Measurements from ENCODE around the gene CMC4.

DNA sequence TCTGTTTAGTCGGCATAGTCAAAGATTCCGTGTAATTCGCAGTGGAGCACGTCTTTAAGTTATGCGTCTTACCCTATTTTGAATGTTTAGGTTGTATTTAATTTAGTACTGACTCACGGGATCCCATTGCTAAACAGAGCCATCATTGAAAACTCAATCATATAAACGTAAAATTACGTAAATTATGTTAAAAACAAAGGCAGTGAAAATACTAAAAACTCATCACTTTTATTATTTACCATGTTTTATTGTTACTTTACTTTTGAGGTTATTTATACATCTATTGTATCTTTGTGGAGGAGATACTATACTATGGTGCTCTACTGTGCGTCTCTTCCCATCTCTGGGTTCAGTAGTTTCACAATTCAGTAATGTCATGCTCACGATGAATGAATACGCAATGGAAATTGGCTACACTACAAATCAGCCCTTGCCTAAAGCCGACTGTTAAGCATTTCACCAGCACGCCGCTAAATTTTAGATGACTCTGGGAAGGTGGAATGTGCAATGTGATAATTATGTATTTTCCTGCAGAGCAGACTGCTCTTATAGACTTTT is 43.3 kb downstream of the CMC4 start:
- TF ChIP-seq, protein P1, sequence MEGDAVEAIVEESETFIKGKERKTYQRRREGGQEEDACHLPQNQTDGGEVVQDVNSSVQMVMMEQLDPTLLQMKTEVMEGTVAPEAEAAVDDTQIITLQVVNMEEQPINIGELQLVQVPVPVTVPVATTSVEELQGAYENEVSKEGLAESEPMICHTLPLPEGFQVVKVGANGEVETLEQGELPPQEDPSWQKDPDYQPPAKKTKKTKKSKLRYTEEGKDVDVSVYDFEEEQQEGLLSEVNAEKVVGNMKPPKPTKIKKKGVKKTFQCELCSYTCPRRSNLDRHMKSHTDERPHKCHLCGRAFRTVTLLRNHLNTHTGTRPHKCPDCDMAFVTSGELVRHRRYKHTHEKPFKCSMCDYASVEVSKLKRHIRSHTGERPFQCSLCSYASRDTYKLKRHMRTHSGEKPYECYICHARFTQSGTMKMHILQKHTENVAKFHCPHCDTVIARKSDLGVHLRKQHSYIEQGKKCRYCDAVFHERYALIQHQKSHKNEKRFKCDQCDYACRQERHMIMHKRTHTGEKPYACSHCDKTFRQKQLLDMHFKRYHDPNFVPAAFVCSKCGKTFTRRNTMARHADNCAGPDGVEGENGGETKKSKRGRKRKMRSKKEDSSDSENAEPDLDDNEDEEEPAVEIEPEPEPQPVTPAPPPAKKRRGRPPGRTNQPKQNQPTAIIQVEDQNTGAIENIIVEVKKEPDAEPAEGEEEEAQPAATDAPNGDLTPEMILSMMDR (IDR thresholded peaks at IDR 0.05): no peak
- TF ChIP-seq POLR2A (IDR thresholded peaks at IDR 0.05): peak; percentile 11

Measured in testis (tissue), 2 donors.